CMK (cell line): ENCODE results near the gene POU2AF1.
"Not testable (repeated sequence)": the region's sequence is repeated elsewhere in the genome, so short reads cannot be mapped to it uniquely, and the experiment has no call there.

ENCODE experiments used
- DNase-seq: peaks from one replicate; pipeline ENCODE4 v3.0.0-alpha.2; 2010; ENCODE audit warnings: low read depth

POU2AF1 gene

DNA sequence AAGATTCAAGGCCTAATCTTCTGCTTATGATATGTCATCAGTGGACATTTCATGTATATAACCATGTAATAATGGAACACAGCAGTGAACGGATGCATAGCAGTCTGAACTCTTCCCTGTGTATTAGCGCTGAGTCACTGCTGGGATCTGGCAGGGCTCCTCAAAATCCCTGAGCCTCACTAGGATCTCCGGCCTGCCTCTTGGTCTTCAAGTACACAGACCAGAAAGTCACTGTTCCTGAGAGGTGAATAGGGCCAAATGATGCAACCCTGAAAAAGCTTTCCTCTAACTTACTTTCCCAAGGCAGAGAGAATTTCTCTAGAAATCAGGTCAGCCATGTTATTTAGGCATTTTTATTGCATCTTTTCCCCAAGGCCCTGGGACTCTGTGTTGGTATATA lies 35.0 kb downstream of the POU2AF1 start:
- DNase-seq = no peak

DNA sequence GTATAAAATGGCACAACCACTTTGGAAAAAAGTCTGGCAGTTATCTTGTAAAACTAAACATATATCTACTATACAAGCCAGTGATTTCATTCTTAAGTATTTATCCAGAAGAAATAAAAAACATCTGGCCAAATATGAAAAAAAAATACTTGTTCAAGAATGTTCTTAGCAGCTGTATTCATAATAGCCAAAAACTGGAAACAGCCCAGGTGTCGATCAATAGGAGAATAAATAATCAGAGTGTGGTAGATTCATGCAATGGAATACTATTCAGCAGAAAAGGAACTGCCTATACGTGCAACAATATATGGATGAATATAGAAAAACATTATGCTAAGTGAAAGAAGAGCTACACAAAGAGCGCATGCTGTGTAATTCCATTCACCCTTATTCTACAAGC lies 36.7 kb downstream of the POU2AF1 start:
- DNase-seq = no peak

DNA sequence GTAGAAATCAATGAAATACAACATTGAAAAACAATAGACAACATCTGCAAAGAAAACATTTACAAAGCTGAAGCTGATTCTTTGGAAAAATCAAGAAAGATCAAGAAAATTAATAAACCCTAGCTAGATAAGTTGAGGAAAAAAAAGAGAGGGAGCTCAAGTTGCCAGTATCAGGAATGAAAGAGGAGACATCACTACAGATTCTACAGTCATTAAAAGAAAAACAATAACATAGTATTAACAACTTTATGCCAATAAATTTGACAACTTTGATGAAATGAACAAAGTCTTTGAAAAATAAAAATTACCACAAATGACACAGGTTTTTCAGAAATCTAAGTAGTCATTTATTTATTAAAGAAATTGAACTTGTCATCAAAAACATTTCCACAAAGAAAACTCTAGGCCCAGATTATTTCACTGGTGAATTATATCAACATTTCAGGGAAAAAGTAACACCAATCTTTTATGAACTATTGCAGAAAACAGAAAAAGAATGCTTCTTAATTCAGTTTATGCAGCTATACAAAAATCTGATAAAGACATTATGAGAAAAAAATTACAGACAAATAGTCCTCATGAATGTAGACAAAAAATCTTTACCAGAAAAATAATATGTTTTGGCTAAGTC lies 39.2 kb downstream of the POU2AF1 start:
- DNase-seq = no peak

DNA sequence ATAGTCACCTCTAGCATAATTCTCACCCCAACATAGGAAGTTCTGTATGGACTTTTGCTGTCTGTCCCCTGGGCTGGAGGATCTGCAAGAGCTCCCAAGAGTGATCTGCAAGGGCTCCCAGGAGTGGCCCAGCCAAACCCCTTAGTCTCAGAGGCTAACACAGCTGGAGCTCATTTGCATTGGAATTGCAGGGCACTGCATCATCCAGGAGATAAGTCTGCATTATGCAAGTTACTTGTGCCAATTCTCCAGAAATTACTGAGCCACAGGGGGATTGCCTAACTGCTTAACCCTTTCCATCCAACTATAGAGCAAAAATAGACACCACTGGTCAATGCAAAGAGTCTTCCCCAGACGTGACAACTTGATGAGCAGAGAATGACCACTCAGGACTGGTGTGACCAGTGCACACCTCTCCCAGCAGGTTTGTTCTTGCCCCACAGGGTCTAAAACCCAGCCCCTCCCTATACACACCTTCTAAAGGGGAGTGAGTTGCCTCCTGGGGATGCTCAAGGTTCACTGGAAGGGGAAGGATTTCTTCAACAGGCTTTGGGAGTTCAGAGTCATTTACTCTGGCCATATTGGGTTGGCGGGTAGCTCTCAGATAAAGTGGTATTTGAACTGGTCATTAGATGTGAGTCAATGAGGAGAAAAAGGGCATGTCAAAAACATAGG lies 42.4 kb downstream of the POU2AF1 start:
- DNase-seq = no peak

DNA sequence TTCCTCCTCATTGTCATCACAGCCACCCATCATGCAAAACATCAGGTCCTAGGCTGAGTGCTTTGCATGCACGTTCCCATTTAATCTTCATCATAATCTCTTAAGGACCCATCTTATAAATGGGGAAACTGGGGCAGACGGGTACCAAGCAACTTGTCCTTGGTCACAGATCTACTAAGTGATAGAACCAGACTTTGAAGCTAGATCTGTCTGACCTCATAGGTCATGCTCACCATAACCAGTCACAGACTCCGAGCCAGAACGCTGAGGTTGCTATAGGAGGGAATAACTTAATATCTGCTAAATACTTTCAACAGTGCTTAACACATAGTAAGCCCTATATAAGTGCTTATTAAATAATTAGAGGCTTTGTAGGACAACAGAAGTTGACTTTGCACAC lies 43.0 kb downstream of the POU2AF1 start:
- DNase-seq = no peak

DNA sequence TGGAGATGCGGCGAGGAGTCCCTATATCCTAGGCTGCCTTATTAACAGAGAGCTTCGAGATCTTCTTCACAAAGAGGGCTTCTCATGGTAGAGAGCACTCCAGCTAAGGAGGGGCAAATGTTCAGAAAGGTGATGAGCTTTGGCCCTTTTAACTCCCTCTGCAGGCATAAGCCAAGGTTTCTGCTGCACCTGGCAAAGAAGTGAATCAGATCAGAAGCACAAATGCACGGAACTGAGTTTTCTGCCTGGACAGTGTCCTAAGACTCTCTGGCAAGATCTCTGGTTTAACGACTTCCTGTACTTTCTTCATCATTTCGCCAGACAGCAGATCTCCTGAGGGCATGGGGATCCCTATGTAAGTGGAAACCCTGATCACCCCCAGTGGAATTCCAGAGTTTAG lies 43.5 kb downstream of the POU2AF1 start:
- no peak for DNase-seq

DNA sequence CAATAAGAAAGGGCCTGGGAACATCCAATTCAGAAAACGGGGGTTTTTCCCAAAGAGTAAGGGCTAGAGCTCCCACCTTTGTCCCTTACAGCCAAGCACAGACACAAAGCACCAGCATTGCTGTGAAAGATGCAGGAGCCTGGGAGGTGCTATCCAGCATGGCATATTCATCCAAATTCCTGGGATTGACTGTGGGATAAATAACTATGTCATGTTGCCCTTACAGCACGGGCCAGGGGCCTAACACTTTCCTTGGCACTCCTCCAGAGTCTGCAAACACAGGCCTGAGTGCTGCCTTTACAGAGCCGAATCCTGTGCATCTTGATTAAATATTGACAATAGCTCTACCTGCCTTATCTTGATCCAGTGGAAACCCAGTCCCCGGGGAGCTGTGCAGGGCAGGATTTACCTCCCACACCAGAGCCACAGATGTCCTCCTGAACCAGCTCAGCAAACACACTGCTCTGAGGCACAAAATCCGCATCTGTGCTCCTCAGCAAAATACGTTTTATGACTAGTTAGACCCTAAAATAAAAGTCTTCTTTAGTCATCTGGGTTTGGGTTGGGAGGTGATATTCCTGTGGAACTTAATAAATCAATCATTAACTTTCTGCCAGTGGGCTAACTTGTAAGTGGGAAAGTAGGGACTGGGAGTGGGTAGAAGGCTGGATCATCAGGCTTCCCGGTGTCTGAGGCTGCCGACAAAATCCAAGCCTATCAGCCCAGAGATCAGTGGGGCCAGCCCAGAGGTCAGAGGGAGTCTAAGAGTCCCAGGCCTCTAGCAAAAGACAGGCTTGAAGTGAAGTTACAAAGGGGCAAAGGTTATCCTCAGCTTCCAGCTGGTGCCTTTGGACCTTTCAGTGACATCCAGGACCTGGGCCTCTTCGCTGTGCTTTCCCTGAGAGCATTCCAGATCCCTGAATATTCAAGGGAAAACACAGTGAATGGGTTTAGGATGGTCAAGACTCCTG lies 44.3 kb downstream of the POU2AF1 start:
- DNase-seq = no peak

DNA sequence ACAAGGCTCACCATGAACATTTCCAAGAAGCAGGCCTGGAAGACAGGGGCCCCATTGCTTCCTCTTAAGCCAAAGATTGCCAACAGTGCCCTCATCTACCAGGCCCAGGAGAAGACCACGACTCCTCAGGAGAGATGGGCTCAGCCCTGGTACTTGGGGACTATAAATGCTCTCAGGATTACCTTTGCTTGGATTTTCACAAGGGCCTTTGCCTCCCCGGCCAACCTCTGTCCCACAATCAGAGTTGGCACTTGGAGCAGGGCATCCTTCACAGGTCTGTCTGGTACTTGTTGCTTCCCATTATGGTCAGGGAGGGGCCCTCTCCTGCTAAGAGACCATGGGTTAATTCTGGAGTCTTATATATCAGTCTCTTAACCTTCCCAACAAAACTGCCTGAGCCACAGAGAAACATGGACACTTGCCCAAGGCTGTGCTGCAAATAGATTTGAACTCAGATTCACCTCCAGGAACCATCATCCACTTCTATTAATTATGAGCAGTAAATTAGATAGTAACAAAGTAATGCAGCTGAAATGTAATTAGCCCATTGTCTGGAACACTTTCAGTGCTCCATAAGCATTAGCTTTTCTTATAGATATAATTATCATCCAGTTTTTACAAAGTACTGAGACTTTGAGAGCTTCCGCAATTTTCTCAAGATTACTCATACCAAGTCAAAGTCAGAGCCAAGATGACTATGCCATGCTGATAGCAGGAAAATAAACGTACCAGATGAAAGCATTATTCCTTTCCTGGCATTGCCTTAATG lies 47.2 kb downstream of the POU2AF1 start:
- DNase-seq = no peak

DNA sequence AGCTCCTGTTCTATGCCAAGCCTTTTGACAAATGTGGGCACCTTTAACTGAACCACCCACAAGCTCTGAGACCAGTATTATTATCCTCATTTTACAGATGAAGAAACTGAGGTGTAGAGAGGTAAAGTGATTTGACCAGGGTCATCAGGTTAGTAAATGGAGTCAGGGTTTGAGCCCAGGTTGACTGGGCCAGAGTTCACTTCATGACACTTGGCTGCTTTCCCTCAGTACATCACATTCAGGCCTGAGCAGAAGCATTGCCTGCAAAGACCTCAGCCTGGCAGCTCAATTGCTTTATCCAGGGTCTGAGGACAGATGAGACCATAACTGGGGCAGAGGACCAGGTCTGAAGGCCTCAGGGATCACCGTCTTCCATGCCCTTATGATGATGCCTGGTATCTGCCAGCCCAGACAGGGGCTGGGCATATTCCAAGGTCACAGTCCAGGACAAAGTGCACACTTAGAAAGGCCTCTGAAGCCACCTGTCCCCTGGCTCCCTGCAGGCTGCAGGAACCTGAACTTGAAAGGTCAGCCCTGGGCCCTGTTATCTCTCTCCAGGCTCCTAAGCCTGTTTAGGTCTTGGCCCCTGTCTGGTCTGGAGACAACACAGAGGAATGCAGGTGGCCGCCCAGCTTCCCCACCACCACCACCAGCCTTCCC lies 48.7 kb downstream of the POU2AF1 start:
- DNase-seq = no peak

DNA sequence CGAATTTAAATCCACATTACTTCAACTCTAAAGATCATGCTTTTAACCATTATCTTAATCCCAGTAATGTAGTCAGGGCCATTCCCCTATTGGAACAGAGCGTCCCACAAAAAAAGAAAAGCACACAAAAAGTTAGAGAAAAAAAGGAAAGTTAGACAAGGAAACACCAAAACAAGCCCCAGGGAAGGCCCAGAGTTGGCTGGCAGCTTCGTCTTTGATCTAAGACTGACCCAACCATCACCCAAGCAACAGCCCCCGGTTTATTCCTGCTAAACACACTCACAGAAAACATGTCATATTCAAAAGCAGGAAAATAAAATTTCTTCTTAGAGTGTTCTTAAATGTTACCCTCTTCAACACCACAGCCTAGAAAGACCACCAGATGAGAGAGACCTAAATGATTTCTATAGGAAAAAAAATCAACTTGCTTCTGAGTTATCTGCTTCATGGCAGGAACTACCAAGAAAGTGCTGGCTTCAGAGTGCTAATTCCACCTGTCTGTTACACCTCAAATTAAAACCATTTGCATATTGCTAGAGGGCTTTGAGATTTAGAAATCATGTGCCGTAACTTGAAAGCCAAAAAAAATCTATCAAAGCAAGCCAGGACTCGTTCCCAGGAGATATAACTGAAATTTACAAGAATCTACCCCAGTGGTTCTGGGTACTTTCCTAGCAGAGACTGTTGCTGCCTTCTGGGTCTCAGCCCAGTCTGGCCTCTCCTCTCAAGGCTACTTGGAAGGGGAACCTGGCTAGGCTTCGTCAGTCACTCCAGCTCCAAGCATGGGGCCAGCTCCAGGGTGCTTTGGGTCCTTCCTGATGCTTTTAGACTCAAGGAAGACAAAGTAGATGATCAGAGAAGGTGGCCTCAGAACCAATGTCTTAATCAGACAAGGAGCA lies 49.5 kb downstream of the POU2AF1 start:
- no peak for DNase-seq

DNA sequence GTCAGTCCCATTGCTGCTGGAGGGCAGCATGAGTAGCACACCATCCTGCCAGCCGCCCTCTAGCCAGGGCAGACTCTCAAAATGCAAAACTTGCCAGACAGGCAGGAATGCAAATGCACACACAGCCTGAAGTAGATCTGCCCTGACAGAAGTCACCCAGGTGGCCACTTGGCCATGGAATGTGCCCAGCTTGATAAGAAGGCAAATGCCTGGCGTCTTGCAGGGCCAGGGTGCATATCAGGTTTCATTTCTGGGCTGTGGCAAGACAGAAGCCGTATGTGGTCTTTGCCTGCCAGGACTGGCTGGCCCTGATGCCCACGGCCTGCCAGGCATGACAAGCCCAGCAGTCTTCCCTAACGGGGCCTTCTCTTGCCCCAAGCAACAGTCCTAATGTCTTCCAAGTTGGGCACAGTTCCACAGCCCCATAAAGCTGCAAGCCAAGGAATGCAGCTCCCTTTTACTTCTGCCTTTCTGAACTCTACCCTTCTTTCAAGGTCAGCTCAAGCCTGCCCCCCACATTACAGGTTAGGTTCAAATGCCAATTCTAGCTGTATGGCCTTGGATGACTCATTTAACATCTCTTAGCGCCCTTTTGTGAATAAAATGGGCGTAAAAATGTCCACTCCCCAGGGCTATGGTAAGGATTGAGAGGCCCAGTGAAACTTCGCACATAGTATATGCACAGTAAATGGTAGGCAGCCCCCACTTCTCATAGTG lies 51.0 kb downstream of the POU2AF1 start:
- DNase-seq = no peak

DNA sequence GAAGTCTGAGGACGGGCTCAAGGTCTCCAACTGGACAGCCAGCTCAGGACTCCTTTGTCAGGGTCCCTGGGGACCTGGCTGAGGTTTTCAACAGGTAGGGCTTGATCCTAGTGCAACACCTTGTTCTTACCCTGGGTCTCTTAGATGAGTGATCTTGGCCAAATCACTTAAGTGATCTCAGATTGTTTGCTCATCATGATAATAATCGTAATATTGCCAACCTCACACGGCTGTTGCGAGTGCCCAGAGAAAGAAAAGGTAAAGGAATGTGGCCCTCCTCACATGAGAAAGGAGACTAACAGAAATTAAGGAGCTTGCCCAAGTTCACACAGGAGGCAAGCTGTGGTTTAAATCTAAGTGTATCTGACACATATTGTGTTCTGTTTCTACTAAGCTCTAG lies 52.3 kb downstream of the POU2AF1 start:
- DNase-seq = no peak

DNA sequence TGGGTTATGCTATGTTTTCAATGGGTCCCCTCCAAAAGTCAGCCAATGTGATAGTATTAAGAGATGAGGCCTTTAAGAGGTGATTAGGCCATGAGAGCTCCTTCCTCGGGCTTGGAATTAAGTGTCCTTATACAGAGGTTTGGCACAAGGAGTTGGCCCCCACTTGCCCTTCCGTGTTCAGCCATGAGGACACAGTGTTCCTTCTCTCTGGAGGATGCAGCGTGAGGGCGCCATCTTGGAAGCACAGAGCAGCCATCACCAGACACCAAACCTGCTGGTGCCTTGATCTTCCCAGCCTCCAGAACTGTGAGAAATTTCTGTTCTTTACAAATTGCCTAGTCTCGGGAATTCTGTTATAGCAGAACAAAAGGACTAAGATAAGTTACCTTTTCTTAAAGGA lies 53.8 kb downstream of the POU2AF1 start:
- DNase-seq = no peak

DNA sequence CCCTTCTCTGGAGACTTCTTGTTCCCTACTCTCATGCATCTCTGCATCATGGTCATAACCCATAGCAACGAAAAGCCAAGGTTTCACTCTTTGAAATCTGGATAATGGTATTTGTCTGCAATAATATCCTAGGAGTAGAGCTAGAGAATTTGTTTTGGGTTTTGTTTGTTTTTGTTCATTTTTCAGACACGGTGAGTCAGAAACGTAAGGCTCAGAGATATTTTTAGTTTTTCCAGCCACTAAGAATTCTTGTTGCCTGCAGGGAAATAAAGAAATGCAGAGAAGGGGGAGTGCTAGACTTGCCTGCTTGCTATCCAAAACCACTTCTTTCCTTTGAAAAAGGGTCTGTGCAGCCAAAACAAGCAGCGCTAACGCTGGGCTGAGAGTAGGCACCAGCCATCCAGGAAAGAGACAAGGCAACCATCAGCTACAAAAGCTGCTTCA lies 54.8 kb downstream of the POU2AF1 start:
- no peak for DNase-seq

DNA sequence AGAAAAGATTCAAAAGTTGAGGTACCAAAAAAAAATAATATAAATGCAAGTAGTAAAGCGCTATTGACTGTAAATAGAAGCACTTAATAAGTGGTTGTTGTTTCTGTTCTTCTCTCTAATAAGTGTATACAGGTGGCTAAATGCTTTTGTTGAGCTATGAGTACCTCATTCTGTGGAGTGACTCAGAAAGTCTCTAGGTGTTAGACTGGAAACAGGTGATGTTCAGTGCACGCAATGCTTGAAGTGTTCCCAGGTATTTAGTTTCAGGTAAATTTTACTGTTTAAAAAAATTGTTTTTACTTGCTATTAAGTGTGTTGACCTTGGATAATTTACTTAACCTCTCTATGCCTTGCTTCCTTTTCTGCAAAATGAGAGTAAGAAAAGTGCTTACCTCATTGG lies 56.5 kb downstream of the POU2AF1 start:
- no peak for DNase-seq

DNA sequence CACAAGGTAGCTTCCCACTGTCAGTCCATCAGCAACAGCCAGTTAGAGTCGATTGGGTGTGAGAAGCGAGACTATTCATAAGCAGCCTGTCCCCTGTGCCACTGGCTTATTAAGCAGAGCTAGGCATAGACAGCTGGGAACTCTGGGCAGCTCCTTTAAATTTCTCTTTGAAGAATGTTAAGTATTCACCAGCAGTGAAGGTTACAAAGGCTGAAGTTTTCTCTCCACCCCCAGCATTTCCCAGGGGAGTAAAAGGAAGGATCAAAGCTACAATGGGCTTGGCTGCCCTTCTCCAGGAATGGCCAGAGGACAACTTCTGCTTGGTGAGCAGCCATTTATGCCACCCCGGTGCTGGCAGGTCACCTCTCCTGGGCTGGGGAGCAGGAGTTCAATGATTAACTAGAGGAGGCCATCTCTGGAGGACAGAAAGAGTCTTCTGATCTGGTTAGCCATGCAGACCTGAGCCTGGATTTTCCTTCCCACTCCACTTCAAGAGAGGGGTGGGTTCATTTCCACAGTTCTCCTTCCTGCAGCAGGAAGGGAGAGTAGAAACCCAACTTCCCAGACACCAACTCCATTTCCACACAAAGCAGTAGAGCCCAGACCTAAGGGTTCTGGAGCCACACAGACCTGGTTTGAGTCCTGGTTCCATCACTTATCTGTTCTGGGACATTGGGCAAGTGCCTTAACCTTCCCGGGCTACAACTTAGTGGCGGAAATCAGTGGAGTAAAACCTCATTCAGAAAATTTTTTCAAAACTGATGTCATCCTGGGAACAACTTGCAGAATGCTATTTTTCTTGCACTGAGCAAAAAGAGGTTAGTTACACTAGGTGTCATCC lies 58.1 kb downstream of the POU2AF1 start:
- DNase-seq = no peak

DNA sequence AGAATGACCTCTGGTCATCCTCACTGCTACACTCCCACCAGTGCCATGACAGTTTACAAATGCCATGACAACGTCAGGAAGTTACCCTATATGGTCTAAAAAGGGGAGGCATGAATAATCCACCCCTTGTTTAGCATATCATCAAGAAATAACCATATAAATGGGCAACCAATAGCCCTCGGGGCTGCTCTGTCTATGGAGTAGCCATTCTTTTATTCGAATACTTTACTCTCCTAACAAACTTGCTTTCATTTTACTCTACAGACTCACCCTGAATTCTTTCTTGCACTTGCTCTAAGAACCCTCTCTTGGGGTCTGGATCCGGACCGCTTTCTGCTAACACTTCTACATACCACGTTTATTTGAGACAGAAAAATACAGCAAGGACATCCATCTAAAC lies 58.9 kb downstream of the POU2AF1 start:
- DNase-seq = not testable (repeated sequence)

DNA sequence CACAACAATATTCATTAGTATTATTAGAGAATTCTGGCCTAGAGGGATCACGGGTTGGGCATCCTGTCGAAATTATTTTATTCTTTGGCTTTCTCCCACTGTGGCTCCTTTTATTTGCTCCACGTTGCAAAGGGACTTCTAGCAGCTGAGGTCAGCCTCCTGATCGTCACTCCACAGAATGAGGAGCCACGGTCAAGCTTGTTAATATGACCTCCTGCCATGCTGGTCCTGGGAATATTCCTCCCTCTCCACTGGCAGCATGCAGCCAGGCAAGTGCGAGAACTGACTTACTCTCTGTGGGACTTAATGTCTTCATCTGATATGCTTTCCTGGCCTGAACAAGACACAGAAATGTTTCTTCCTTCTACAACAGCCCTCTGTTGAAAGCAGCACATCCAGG lies 59.8 kb downstream of the POU2AF1 start:
- DNase-seq = no peak

DNA sequence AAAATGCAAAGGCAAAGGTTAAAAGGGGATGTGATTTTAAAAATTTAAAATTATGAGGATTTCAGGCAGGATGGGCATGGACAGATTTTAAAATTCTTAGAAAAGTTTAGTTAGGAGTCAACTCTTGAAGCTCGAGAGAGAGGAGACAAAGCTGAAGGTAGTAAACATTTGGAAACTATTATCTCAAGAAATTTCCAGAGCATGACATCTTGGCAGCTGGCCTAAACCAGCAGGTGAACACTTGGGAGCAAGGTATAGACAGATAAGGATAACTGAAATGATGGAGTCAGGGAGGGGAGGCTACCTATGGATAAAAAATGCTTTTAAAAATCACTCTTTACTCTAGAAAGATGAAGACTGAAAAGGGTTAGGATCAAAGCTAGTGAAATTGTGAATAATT lies 67.0 kb downstream of the POU2AF1 start:
- no peak for DNase-seq
